Fibroblast of mammary gland (primary cell): ENCODE results near the gene NCDN.

Experiments
- DNase-seq: peaks from one replicate; pipeline ENCODE4 v3.0.0-alpha.2; 2010; ENCODE audit warnings: low read depth
- H3K4me3 ChIP-seq: 2 replicates; pipeline ENCODE4 v1.5.1; 2011; ENCODE audit warnings: low read depth, mild to moderate bottlenecking, low read length, moderate library complexity; ENCODE audit not compliant: control insufficient read depth
- TF ChIP-seq, protein P1 (sequence below): conservative IDR thresholded peaks from 2 replicates; pipeline ENCODE4 v1.5.1; 2011; ENCODE audit warnings: low read depth, low read length, inconsistent platforms; ENCODE audit not compliant: control insufficient read depth, insufficient read depth

Gene NCDN

DNA sequence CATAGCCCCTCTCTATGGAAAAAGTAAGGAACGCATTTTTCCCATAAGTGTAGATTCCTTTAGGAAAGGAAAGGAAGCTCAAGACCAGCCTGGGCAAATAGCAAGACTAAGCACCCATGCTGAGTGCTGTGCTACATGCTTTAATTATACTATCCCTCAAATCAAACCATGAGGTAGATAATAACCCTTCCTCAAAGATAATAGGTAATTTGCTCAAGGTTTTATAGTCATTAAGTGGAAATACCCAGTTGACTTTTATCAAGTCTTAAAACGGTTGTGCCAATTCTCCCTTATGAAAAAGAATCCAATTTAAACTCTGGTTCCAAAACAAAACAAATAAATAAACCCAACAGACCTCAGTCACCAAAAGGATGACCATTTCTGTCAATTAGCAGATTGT, 3.7 kb upstream of the NCDN start:
- H3K4me3 ChIP-seq = no peak overlapping the region
- DNase-seq = no peak

DNA sequence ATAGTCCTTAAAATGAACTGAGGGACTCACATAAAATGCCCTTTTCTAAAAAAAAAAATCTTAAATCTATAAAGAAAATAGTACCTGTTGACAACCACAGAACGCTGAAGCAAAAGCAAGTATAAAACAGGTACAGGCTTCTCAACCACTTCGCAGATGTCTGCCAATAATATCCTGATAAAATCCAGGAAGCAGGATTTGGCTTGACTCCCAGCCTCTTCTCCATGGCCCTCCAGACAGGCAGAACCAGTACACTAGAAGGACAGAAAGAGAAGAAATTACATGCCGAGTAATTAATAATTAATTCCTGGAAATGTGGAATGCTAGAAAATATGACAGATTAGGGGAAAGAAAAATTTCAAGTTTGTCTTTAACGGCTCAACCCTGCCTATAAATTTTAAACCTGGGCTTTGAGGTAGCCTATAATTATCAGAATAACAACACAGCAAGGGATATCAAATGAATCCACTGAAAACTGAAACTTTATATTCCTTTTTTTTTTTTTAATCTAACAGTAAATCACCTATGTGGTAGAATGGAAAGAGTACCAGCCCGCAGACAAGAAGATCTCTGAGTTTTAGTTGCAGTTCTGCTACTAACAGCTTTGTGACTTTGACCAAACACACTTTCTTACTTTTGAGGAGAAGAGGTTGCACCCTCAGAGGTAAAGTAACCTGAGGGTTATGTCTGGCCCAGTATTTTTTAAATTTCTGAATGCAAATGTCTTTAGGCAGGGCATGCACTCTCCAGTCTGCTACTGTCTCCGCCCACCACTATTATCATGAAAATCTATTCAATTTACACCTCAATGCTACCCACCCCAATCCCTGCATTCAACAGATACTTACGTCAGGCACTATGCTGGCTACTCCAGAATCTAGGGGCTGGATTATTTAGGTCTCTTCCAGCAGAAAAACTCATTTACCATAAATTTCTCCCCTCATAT, 3.1 kb upstream of the NCDN start:
- TF ChIP-seq, protein P1, sequence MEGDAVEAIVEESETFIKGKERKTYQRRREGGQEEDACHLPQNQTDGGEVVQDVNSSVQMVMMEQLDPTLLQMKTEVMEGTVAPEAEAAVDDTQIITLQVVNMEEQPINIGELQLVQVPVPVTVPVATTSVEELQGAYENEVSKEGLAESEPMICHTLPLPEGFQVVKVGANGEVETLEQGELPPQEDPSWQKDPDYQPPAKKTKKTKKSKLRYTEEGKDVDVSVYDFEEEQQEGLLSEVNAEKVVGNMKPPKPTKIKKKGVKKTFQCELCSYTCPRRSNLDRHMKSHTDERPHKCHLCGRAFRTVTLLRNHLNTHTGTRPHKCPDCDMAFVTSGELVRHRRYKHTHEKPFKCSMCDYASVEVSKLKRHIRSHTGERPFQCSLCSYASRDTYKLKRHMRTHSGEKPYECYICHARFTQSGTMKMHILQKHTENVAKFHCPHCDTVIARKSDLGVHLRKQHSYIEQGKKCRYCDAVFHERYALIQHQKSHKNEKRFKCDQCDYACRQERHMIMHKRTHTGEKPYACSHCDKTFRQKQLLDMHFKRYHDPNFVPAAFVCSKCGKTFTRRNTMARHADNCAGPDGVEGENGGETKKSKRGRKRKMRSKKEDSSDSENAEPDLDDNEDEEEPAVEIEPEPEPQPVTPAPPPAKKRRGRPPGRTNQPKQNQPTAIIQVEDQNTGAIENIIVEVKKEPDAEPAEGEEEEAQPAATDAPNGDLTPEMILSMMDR = no peak
- no peak for DNase-seq
- H3K4me3 ChIP-seq = no peak overlapping the region

More for the DNA sequence above, 3.7 kb upstream of the NCDN start:
- TF ChIP-seq, protein P1 = no peak

DNA sequence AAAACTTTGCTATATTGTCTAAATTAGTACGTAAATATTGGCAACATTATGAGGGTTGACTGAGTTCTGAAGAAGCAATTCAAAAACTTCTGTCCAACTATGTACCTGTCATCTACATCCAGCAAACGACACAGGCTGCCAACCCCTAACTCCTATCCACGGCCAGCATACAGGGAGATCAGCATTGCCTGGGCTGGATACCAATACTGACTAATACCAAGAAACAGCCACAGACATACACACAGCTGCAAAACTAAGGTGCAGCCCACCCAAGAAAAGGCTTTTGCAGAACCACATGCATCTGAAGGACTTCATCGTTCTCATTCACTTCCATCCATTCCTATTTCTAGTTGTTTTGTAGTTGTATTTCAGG, 2.4 kb upstream of the NCDN start:
- TF ChIP-seq, protein P1 = no peak
- DNase-seq = peak; percentile 31
- no peak overlapping the region for H3K4me3 ChIP-seq

DNA sequence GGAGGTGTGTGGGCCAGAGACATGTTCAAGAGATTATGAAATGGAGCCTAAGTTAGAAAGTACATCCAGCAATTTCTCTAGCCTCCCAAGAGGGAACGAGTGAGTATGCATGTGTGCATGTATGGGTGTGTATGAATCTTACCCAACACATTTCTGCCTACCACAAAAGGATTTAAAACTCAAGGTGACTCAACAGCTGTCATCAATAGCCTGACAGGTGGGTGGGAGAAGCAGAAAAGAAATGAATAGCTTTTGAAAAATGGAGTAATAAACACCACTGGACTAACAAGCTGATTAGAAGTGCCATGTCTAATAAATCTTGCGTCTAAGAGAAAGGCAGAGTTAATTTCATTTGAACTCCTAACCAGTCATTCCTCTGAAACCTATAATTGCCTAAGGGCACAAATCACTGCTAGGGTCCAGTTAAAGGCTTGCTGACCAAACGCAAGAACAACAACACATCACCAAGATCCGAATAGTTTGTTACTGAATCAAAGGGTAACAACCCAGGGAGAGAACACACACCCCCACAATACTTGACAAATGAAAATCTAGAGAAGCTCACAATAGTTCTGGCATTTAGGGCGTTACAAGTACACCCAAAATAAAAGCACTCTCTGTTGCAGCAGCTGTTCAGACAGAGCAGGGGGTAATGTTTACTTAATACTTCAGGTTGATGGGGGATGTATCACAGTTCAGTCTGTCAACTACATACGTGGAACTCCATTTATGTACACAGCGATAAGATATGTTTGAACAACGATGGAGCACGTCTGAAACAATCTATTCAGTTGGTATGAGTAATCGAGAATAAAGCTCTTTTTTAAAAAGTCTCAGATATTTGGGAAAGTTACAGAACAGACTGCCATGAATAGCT, 1.8 kb upstream of the NCDN start:
- DNase-seq = peak; percentile 85
- TF ChIP-seq, protein P1 = no peak
- H3K4me3 ChIP-seq = peak overlapping the region; percentile 91

DNA sequence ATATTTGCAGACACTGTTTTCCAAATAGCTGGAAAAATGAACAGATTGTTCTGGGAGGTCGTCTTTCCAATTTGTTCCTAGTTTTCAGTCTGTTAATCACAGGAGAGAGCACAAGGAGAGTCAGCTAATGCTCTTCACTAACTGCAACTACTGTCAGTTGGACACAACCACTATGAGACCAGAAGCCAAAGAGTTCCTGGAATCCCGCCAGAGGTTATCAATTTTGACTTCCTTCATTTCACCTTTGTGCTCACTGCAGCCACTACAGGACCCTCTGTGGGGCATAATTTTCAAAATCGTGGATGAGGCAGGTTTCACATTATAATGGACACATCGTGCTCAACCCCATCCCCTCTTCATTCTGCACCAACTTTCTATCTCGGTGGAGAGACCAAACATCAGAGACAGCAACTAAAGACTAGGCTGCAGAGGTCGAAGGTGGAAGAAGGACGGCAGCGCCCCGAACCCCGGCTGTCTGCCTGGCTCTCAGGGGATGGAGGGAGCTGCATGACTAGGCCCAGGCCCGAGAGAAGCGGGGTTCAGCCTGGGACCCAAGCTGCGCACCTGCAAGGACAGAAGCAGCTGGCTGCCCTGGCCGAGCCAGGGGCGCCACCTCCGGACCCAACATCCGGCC, 998 bp upstream of the NCDN start:
- H3K4me3 ChIP-seq = peak overlapping the region; percentile 91
- TF ChIP-seq, protein P1 = no peak
- DNase-seq = no peak

DNA sequence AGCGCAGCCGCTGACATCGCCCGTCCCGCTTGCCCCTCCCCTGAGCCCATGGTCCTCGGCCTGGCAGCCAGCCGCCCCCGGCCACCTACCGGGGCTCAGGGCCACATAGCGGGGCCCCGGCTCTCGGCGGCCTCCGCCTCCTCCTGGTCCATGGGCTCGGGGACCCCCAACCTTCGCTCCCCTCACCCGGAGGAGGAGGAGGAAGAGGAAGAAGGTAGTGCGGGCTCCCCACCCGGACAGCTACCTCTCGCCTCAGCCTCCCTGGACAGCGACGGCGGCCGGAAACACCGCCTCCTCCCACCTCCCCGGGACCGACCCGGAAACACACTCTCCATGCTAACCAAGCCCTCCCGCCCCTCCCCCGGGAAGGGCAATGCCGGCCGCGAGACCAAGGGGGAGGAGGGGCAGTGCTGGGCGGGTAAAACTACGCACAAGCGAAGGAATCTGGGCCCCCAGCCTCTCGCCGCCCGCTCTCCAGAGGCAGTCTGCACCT, 435 bp upstream of the NCDN start, which contains the start of gene KIAA0319L:
Gene KIAA0319L (minus strand): TSS at position 286 of the 493 bp plus-strand sequence. CDS start 2,912 bp downstream, outside the sequence.
- TF ChIP-seq, protein P1 = no peak
- peak within 1 kb of the TSS; percentile 91 for H3K4me3 ChIP-seq
- DNase-seq = no peak
